ENCODE data around the gene TMTC1. TPM values are rescaled to one million over a fixed set of nuclear protein-coding genes. Genes with fewer than 3 reads are reported as not detected.

TMTC1 gene
- total RNA-seq, 2 donors from 2014 or later = 76.3 to 160 TPM

- no peak for ATAC-seq (ENCODE audit: insufficient number of reproducible peaks, low FRiP score, low read depth)
- Histone ChIP-seq H3K9me3 (no peaks in the 10 kb centered on the region), H3K27me3 (replicated peaks; ENCODE audit: insufficient read depth) (no peaks in the 10 kb centered on the region), H3K4me1 (ENCODE audit: control insufficient read depth in 1 of 2, low read depth in 2 of 2) (peaks cover 0 to 27% of the 10 kb centered on the region in 2 donors), H3K36me3 (no peaks in the 10 kb centered on the region), H3K4me3 (no peak overlapping the region), H3K27ac (no peak overlapping the region)
- no peak for DNase-seq (ENCODE audit: low spot score)
- no peak for TF ChIP-seq CTCF (IDR thresholded peaks at IDR 0.05)
Measured at GRCh38 chr12:29702222-29702621, 81.5 kb downstream of the TMTC1 start.

GRCh38 chr12:29700761-29701481, 82.8 kb downstream of the TMTC1 start:
- Histone ChIP-seq H3K27me3 (replicated peaks; ENCODE audit: insufficient read depth) (no peaks in the 10 kb centered on the region), H3K36me3 (no peaks in the 10 kb centered on the region), H3K27ac (no peak overlapping the region), H3K4me3 (no peak overlapping the region), H3K9me3 (no peaks in the 10 kb centered on the region), H3K4me1 (ENCODE audit: control insufficient read depth in 1 of 2, low read depth in 2 of 2) (peaks cover 0 to 19% of the 10 kb centered on the region in 2 donors)
- DNase-seq (ENCODE audit: low spot score) (no peak), ATAC-seq (ENCODE audit: insufficient number of reproducible peaks, low FRiP score, low read depth) (no peak)
- no peak for TF ChIP-seq CTCF (IDR thresholded peaks at IDR 0.05)

- Histone ChIP-seq H3K36me3 (no peaks in the 10 kb centered on the region), H3K27me3 (replicated peaks; ENCODE audit: insufficient read depth) (no peaks in the 10 kb centered on the region), H3K9me3 (no peaks in the 10 kb centered on the region), H3K27ac (no peak overlapping the region), H3K4me1 (ENCODE audit: control insufficient read depth in 1 of 2, low read depth in 2 of 2) (peaks cover 0 to 11% of the 10 kb centered on the region in 2 donors), H3K4me3 (no peak overlapping the region)
- ATAC-seq (ENCODE audit: insufficient number of reproducible peaks, low FRiP score, low read depth) (no peak), DNase-seq (ENCODE audit: low spot score) (no peak)
- no peak for TF ChIP-seq CTCF (IDR thresholded peaks at IDR 0.05)
Measured at GRCh38 chr12:29698756-29699155, 85.0 kb downstream of the TMTC1 start.

GRCh38 chr12:29695800-29696199, 87.9 kb downstream of the TMTC1 start:
- Histone ChIP-seq H3K27me3 (replicated peaks; ENCODE audit: insufficient read depth) (no peaks in the 10 kb centered on the region), H3K9me3 (no peaks in the 10 kb centered on the region), H3K4me3 (no peak overlapping the region), H3K4me1 (ENCODE audit: control insufficient read depth in 1 of 2, low read depth in 2 of 2) (peaks cover 0 to 7% of the 10 kb centered on the region in 2 donors), H3K36me3 (no peaks in the 10 kb centered on the region), H3K27ac (no peak overlapping the region)
- DNase-seq (ENCODE audit: low spot score) (no peak), ATAC-seq (ENCODE audit: insufficient number of reproducible peaks, low FRiP score, low read depth) (no peak)
- no peak for TF ChIP-seq CTCF (IDR thresholded peaks at IDR 0.05)

- DNase-seq (ENCODE audit: low spot score) = no peak
- no peaks in the 10 kb centered on the region for H3K9me3 ChIP-seq
- H3K4me3 ChIP-seq = no peak overlapping the region
- no peaks in the 10 kb centered on the region for H3K36me3 ChIP-seq
- no peak for TF ChIP-seq CTCF (IDR thresholded peaks at IDR 0.05)
- no peaks in the 10 kb centered on the region for H3K27me3 ChIP-seq (replicated peaks; ENCODE audit: insufficient read depth)
- no peaks in the 10 kb centered on the region for H3K4me1 ChIP-seq (ENCODE audit: control insufficient read depth in 1 of 2, low read depth in 2 of 2)
- no peak overlapping the region for H3K27ac ChIP-seq
- ATAC-seq (ENCODE audit: insufficient number of reproducible peaks, low FRiP score, low read depth) = no peak
Measured at GRCh38 chr12:29695026-29695425, 88.7 kb downstream of the TMTC1 start.
